CD4-positive, alpha-beta T cell (primary cell): ENCODE measurements around the gene FIBIN. TPM values are rescaled to one million over a fixed set of nuclear protein-coding genes. Genes with fewer than 3 reads are reported as not detected.
"Not testable (repeated sequence)": the region's sequence is repeated elsewhere in the genome, so short reads cannot be mapped to it uniquely, and the experiment has no call there.

Source experiments
- ATAC-seq: fragments of 200-7000 bp; cut with Tn5 transposase; one replicate; pipeline ENCODE4 v1.10.0; 2022; ENCODE audit warnings: mild to moderate bottlenecking; ENCODE audit not compliant: poor library complexity
- CTCF ChIA-PET: fragments of 350-600 bp; sonication (Branson Sonifier 250); formaldehyde crosslinking; loops from one replicate; lab custom pipeline; 2021; ENCODE audit warnings: antibody characterized with exemption, inconsistent platforms; lab: Charles Lee
- POLR2A ChIA-PET: fragments of 350-600 bp; sonication (Branson Sonifier 250); formaldehyde crosslinking; loops from one replicate; lab custom pipeline; 2021; ENCODE audit warnings: antibody characterized with exemption, inconsistent platforms; lab: Charles Lee
- DNase-seq, 14 experiments: peaks; one replicate each; pipeline ENCODE4 v3.0.0-alpha.2; 2013 to 2020; ENCODE audit warnings: mixed read lengths in 2 of 14
- H3K27ac ChIP-seq, 2 donors: one replicate each; pipeline versions ENCODE4 v1.5.1 to v1.7.0; 2013; ENCODE audit warnings: low read length in 2 of 2, low read depth in 1 of 2, mild to moderate bottlenecking in 1 of 2
- H3K27me3 ChIP-seq, 2 experiments: 1 replicate in 1 of 2; 2 replicates in 1 of 2; pipeline versions ENCODE4 v1.6.1 to v1.7.0; 2013; ENCODE audit warnings: low read length in 2 of 2, control low read depth in 1 of 2, mild to moderate bottlenecking in 1 of 2, moderate library complexity in 1 of 2; ENCODE audit not compliant: insufficient read depth in 2 of 2, control insufficient read depth in 1 of 2
- H3K36me3 ChIP-seq: one replicate; pipeline ENCODE4 v1.6.1; 2013; ENCODE audit warnings: low read length, control low read depth; ENCODE audit not compliant: insufficient read depth
- H3K4me1 ChIP-seq: one replicate; pipeline ENCODE4 v1.6.1; 2013; ENCODE audit warnings: low read length, control low read depth; ENCODE audit not compliant: insufficient read depth
- H3K4me3 ChIP-seq: one replicate; pipeline ENCODE4 v1.5.1; 2013; ENCODE audit warnings: mild to moderate bottlenecking, low read length, moderate library complexity
- H3K9me3 ChIP-seq, 2 experiments: 1 replicate in 1 of 2; 2 replicates in 1 of 2; pipeline versions ENCODE4 v1.6.1 to v1.7.0; 2013; ENCODE audit warnings: low read length in 2 of 2, mild to moderate bottlenecking in 2 of 2, control low read depth in 1 of 2, moderate library complexity in 1 of 2; ENCODE audit not compliant: control insufficient read depth in 1 of 2, insufficient read depth in 1 of 2
- H3K27ac Mint-ChIP-seq: one replicate; pipeline ENCODE4 v1.8.0; 2020; ENCODE audit warnings: mixed read lengths
- H3K27me3 Mint-ChIP-seq: one replicate; pipeline ENCODE4 v1.8.0; 2021; ENCODE audit warnings: mixed read lengths
- H3K36me3 Mint-ChIP-seq: one replicate; pipeline ENCODE4 v1.8.0; 2021; ENCODE audit warnings: low read depth, mixed read lengths
- H3K4me1 Mint-ChIP-seq: one replicate; pipeline ENCODE4 v1.8.0; 2021; ENCODE audit warnings: low read depth, mixed read lengths
- H3K4me3 Mint-ChIP-seq: one replicate; pipeline ENCODE4 v1.8.0; 2020; ENCODE audit warnings: mild to moderate bottlenecking, mixed read lengths
- H3K9me3 Mint-ChIP-seq: one replicate; pipeline ENCODE4 v1.8.0; 2020; ENCODE audit warnings: mixed read lengths
- intact Hi-C, 2 experiments: fragments of 100-400 bp; cut with DNase I in 1 of 2; cut with micrococcal nuclease in 1 of 2; formaldehyde crosslinking; loops; one replicate each; pipeline versions ENCODE4 v1.15.1 to v1.9.0; 2023 to 2025; cut with DNase I, micrococcal nuclease
- total RNA-seq, 174 experiments: library from RNA in 2 of 174; stranded (reverse) in 2 of 174; gene quantifications; one replicate each; pipeline ENCODE4 v1.2.3 and lab custom pipeline; 2021 to 2026
- TF ChIP-seq, protein P1 (sequence below): fragments of 200-600 bp; IDR thresholded peaks from one replicate; pipeline ENCODE4 v1.8.0; 2022; ENCODE audit warnings: antibody characterized with exemption, mild to moderate bottlenecking

The FIBIN gene
- total RNA-seq, 2 experiments from 2014 or later: not detected

DNA sequence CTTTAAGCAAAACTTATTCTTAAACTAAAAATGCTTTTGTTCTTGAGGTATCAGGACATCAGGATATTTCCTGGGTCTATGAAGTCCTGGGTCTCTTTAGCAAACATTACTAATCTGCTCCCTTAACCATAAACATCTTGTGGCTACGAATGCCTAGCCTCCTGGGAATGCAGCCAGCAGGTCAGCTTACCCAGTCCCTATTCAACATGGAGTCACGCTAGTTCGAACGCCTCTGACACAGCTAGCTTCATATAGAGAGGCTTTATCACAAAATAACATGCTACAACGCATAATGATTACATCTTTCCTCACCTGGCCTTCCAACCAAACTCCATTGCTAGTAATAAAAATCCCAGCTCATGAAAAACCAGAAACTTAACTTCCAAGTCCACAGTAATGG is 17.5 kb upstream of the FIBIN start:
- Histone ChIP-seq H3K27me3 (no peaks in the 10 kb centered on the region), H3K9me3 (peaks cover 0 to 5% of the 10 kb centered on the region in 2 experiments), H3K4me3 (no peak overlapping the region), H3K4me1 (no peaks in the 10 kb centered on the region), H3K36me3 (no peaks in the 10 kb centered on the region), H3K27ac (no peak overlapping the region)
- DNase-seq: no peak
- CTCF ChIA-PET: no interaction called here
- H3K27me3 Mint-ChIP-seq: no peaks in the 10 kb centered on the region
- no peaks in the 10 kb centered on the region for H3K4me1 Mint-ChIP-seq
- no peak overlapping the region for H3K4me3 Mint-ChIP-seq
- H3K9me3 Mint-ChIP-seq: peaks cover 6% of the 10 kb centered on the region
- no peak overlapping the region for H3K27ac Mint-ChIP-seq
- intact Hi-C loops: no loop called here
- H3K36me3 Mint-ChIP-seq: no peaks in the 10 kb centered on the region
- POLR2A ChIA-PET: no interaction called here
- TF ChIP-seq, protein P1, sequence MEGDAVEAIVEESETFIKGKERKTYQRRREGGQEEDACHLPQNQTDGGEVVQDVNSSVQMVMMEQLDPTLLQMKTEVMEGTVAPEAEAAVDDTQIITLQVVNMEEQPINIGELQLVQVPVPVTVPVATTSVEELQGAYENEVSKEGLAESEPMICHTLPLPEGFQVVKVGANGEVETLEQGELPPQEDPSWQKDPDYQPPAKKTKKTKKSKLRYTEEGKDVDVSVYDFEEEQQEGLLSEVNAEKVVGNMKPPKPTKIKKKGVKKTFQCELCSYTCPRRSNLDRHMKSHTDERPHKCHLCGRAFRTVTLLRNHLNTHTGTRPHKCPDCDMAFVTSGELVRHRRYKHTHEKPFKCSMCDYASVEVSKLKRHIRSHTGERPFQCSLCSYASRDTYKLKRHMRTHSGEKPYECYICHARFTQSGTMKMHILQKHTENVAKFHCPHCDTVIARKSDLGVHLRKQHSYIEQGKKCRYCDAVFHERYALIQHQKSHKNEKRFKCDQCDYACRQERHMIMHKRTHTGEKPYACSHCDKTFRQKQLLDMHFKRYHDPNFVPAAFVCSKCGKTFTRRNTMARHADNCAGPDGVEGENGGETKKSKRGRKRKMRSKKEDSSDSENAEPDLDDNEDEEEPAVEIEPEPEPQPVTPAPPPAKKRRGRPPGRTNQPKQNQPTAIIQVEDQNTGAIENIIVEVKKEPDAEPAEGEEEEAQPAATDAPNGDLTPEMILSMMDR: no peak
- ATAC-seq: no peak

DNA sequence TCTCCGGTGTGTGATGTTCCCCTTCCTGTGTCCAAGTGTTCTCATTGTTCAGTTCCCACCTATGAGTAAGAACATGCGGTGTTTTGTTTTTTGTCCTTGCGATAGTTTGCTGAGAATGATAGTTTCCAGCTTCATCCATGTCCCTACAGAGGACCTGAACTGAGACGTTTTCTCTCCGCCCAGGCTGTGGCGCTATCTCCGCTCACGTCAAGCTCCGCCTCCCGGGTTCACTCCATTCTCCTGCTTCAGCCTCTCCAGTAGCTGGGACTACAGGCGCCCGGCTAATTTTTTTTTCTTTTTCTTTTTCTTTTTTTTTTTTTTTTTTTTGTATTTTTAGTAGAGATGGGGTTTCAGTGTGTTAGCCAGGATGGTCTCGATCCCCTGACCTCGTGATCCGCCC is 16.7 kb upstream of the FIBIN start:
- H3K36me3 Mint-ChIP-seq, H3K4me3 Mint-ChIP-seq, H3K9me3 ChIP-seq, H3K27me3 ChIP-seq, H3K36me3 ChIP-seq, H3K27me3 Mint-ChIP-seq, ATAC-seq, H3K27ac ChIP-seq, H3K4me1 Mint-ChIP-seq, H3K4me1 ChIP-seq, DNase-seq, H3K9me3 Mint-ChIP-seq, POLR2A ChIA-PET, H3K27ac Mint-ChIP-seq, intact Hi-C loops, CTCF ChIA-PET, H3K4me3 ChIP-seq: not testable (repeated sequence)

DNA sequence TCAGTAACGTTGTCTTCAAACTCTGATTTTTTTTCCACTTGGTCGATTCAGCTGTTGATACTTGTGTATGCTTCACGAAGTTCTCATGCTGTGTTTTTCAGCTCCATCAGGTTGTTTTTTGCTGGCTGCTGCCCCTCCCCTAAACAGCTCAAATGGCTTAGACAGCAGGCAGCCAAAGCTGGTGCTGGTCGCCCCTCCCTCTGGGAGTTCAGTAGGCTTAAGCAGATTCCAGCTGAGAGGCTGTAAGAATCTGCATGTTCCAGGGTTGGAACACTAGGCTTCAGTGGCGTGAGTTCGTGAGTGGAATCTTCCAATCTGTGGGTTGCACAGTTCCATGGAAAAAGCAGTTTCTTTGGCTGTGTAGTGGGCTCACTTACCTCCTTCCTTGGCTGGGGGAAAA is 10.3 kb upstream of the FIBIN start:
- ChIA-PET POLR2A (no interaction called here), CTCF (no interaction called here)
- H3K9me3 Mint-ChIP-seq: peaks cover 7% of the 10 kb centered on the region
- no peaks in the 10 kb centered on the region for H3K27me3 Mint-ChIP-seq
- peaks cover 0 to 5% of the 10 kb centered on the region in 2 experiments for H3K9me3 ChIP-seq
- H3K4me1 Mint-ChIP-seq: no peaks in the 10 kb centered on the region
- H3K27ac ChIP-seq: no peak overlapping the region
- TF ChIP-seq, protein P1: no peak
- no peak overlapping the region for H3K4me3 Mint-ChIP-seq
- DNase-seq (no peak), ATAC-seq (no peak)
- no peak overlapping the region for H3K4me3 ChIP-seq
- H3K27ac Mint-ChIP-seq: no peak overlapping the region
- intact Hi-C loops: no loop called here
- no peaks in the 10 kb centered on the region for H3K4me1 ChIP-seq
- H3K36me3 Mint-ChIP-seq: no peaks in the 10 kb centered on the region
- H3K27me3 ChIP-seq: no peaks in the 10 kb centered on the region
- H3K36me3 ChIP-seq: no peaks in the 10 kb centered on the region

DNA sequence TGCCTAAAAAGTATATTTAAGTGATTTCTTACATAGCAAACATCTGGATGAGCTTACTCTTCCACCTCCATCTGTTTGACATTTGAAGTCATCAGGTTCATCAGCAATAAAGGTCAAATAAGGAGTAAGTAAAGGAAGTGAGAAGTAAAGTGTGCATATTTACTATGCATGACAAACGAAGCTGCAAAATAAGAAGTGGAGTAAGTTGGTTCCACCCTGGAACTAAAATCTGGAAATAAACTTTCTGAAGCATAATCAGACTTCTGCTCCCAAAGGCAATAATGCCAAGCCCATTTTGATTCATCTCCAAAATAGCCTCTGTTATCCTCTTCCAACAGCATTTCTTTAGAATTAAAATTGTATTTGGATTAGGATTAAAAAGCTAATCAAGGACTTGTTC is 8.4 kb upstream of the FIBIN start:
- Histone ChIP-seq H3K27ac (no peak overlapping the region), H3K36me3 (no peaks in the 10 kb centered on the region), H3K4me1 (no peaks in the 10 kb centered on the region), H3K27me3 (no peaks in the 10 kb centered on the region), H3K9me3 (peaks cover 0 to 5% of the 10 kb centered on the region in 2 experiments), H3K4me3 (no peak overlapping the region)
- POLR2A ChIA-PET: no interaction called here
- Mint-ChIP-seq H3K36me3 (no peaks in the 10 kb centered on the region), H3K9me3 (peaks cover 5% of the 10 kb centered on the region), H3K4me1 (no peaks in the 10 kb centered on the region), H3K27me3 (no peaks in the 10 kb centered on the region), H3K4me3 (no peak overlapping the region), H3K27ac (no peak overlapping the region)
- ATAC-seq (no peak), DNase-seq (no peak)
- CTCF ChIA-PET: no interaction called here
- intact Hi-C loops: no loop called here
- TF ChIP-seq, protein P1: no peak
